Measurements from ENCODE around the gene ACP1. TPM values are rescaled to one million over a fixed set of nuclear protein-coding genes. Genes with fewer than 3 reads are reported as not detected.
A peak's percentile ranks its signal among the peaks of the same experiment; 100 is the strongest.

Gene ACP1
- total and polyA plus RNA-seq, 4 experiments from 2014 or later = 90.1 to 215 (median 119) TPM

DNA sequence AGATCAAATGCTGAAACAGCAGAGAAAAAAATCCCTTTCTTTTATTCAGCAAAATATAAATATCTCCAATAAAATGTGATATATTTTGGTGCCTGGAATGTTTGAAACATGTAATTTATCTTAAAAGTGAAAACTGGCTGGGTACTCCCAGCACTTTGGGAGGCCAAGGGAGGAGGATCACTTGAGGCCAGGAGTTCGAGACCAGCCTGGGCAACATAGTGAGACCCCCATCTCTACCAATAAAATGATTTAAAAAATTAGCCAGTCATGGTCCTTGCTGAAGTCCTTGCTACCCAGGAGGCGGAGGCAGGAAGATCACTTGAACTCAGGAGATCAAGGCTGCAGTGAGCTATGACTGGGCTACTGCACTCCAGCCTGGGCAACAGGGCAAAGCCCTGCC, 9.6 kb upstream of the ACP1 start:
- no peaks in the 10 kb centered on the region for H3K27me3 ChIP-seq (ENCODE audit: insufficient read depth, low read length)
- peaks cover 0 to under 1% (median 0%) of the 10 kb centered on the region in 4 donors for H3K4me1 Mint-ChIP-seq
- H3K27ac ChIP-seq (ENCODE audit: low read depth, low read length) = no peak overlapping the region
- DNase-seq = no peak
- H3K9me3 ChIP-seq (ENCODE audit: control insufficient read depth in 1 of 2, low read length in 2 of 2) = no peaks in the 10 kb centered on the region
- H3K27me3 Mint-ChIP-seq = no peaks in the 10 kb centered on the region
- H3K36me3 ChIP-seq (ENCODE audit: insufficient read depth, low read length) = no peaks in the 10 kb centered on the region
- no peak overlapping the region for H3K27ac Mint-ChIP-seq
- no peak overlapping the region for H3K4me3 ChIP-seq (ENCODE audit: low read length in 2 of 2)
- intact Hi-C loops (cut with micrococcal nuclease) = no loop called here
- peaks cover 0 to 18% (median 8%) of the 10 kb centered on the region in 8 donors for H3K9me3 Mint-ChIP-seq
- ChIA-PET POLR2A (ENCODE audit: partially characterized antibody) (no interaction called here), CTCF (ENCODE audit: partially characterized antibody) (interaction anchor here (1.4 kb wide), 1 partner anchor 10 kb away, joined by 3 read pairs; no protein-coding TSS in a partner anchor)
- H3K36me3 Mint-ChIP-seq = peaks cover 21 to 25% of the 10 kb centered on the region in 2 donors
- no peaks in the 10 kb centered on the region for H3K4me1 ChIP-seq (ENCODE audit: insufficient read depth, low read length)
- H3K4me3 Mint-ChIP-seq = no peak overlapping the region

DNA sequence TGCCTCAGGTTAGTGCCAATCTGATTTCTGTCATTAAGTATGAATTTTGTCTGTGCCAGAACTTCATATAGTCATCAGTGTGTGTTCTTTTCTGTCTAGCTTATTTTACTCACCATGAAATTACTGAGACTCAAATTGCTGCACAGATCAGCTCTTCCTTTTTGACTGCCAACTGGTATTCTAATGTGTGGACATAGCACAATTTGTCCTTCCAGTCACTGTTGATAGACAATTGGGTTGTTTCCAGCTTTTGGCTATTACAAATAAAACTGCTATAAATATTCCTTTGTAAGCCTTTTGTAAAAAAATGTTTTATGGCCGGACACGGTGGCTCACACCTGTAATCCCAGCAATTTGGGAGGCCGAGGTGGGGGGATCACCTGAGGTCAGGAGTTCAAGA, 8.7 kb upstream of the ACP1 start:
- Histone ChIP-seq H3K9me3 (ENCODE audit: control insufficient read depth in 1 of 2, low read length in 2 of 2) (no peaks in the 10 kb centered on the region), H3K36me3 (ENCODE audit: insufficient read depth, low read length) (no peaks in the 10 kb centered on the region), H3K4me1 (ENCODE audit: insufficient read depth, low read length) (no peaks in the 10 kb centered on the region), H3K27ac (ENCODE audit: low read depth, low read length) (no peak overlapping the region), H3K27me3 (ENCODE audit: insufficient read depth, low read length) (no peaks in the 10 kb centered on the region), H3K4me3 (ENCODE audit: low read length in 2 of 2) (no peak overlapping the region)
- POLR2A ChIA-PET (ENCODE audit: partially characterized antibody) = no interaction called here
- Mint-ChIP-seq H3K36me3 (peaks cover 23 to 24% of the 10 kb centered on the region in 2 donors), H3K27ac (no peak overlapping the region), H3K4me1 (peaks cover 0 to 7% (median 0%) of the 10 kb centered on the region in 4 donors), H3K27me3 (no peaks in the 10 kb centered on the region), H3K4me3 (no peak overlapping the region), H3K9me3 (peaks cover 0 to 18% (median 8%) of the 10 kb centered on the region in 8 donors)
- CTCF ChIA-PET (ENCODE audit: partially characterized antibody) = interaction anchor here (0.7 to 1.0 kb wide), 2 partner anchors 9 to 10 kb away, joined by 3 to 4 read pairs; no protein-coding TSS in a partner anchor
- intact Hi-C loops (cut with micrococcal nuclease) = no loop called here
- no peak for DNase-seq

DNA sequence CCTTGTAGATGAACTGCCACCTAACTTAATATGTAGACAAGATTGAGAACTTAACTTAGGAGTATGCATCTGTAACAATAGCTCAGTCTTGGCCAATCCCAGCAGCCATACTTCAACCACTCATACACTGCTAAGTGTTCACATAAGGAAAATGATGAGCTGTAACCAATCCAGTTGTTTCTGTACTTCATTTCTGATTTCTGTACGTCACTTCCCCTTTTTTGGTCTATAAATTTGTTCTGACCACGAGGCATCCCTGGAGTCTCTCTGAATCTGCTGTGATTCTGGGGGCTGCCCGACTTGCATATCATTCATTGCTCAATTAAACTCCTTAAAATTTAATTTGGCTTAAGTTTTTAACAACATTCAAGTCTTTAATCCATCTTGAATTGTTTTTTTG, 7.3 kb upstream of the ACP1 start:
- Mint-ChIP-seq H3K27ac (no peak overlapping the region), H3K27me3 (no peaks in the 10 kb centered on the region), H3K4me3 (no peak overlapping the region), H3K4me1 (peaks cover 0 to 12% (median 3%) of the 10 kb centered on the region in 4 donors), H3K9me3 (peaks cover 0 to 18% (median 8%) of the 10 kb centered on the region in 8 donors), H3K36me3 (peaks cover 14 to 18% of the 10 kb centered on the region in 2 donors)
- intact Hi-C loops (cut with micrococcal nuclease) = no loop called here
- ChIA-PET CTCF (ENCODE audit: partially characterized antibody) (interaction anchor here (1.6 to 1.9 kb wide), 2 partner anchors 10 to 379 kb away, joined by 6 to 7 read pairs; no protein-coding TSS in a partner anchor), POLR2A (ENCODE audit: partially characterized antibody) (no interaction called here)
- no peak for DNase-seq
- no peaks in the 10 kb centered on the region for H3K27me3 ChIP-seq (ENCODE audit: insufficient read depth, low read length)
- H3K9me3 ChIP-seq (ENCODE audit: control insufficient read depth in 1 of 2, low read length in 2 of 2) = no peaks in the 10 kb centered on the region
- no peaks in the 10 kb centered on the region for H3K36me3 ChIP-seq (ENCODE audit: insufficient read depth, low read length)
- H3K27ac ChIP-seq (ENCODE audit: low read depth, low read length) = no peak overlapping the region
- no peak overlapping the region for H3K4me3 ChIP-seq (ENCODE audit: low read length in 2 of 2)
- no peaks in the 10 kb centered on the region for H3K4me1 ChIP-seq (ENCODE audit: insufficient read depth, low read length)

DNA sequence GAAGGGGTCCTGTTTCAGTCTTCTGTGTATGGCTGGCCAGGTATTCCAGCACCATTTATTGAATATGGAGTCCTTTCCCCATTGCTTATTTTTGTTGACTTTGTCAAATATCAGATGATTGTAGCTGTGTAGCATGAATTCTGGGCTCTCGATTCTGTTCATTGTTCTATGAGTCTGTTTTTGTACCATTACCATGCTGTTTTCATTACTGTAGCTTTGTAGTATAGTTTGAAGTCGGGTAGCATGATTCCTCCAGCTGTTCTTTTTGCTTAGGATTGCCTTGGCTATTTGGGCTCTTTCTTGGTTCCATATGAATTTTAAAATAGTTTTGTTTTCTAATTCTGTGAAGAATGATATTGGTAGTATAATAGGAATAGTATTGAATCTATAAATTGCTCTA, 6.9 kb upstream of the ACP1 start:
- H3K4me1 Mint-ChIP-seq = peaks cover 0 to 16% (median 6%) of the 10 kb centered on the region in 4 donors
- CTCF ChIA-PET (ENCODE audit: partially characterized antibody) = interaction anchor here (1.6 to 1.9 kb wide), 2 partner anchors 10 to 379 kb away, joined by 6 to 7 read pairs; no protein-coding TSS in a partner anchor
- intact Hi-C loops (cut with micrococcal nuclease) = no loop called here
- Histone ChIP-seq H3K27me3 (ENCODE audit: insufficient read depth, low read length) (no peaks in the 10 kb centered on the region), H3K4me3 (ENCODE audit: low read length in 2 of 2) (no peak overlapping the region), H3K36me3 (ENCODE audit: insufficient read depth, low read length) (no peaks in the 10 kb centered on the region), H3K4me1 (ENCODE audit: insufficient read depth, low read length) (peaks cover 3% of the 10 kb centered on the region), H3K27ac (ENCODE audit: low read depth, low read length) (no peak overlapping the region), H3K9me3 (ENCODE audit: control insufficient read depth in 1 of 2, low read length in 2 of 2) (no peaks in the 10 kb centered on the region)
- peak overlapping the region in 1 of 7 donors; percentile 48 for H3K27ac Mint-ChIP-seq
- H3K4me3 Mint-ChIP-seq = no peak overlapping the region
- H3K27me3 Mint-ChIP-seq = no peaks in the 10 kb centered on the region
- H3K9me3 Mint-ChIP-seq = peaks cover 0 to 18% (median 8%) of the 10 kb centered on the region in 8 donors
- H3K36me3 Mint-ChIP-seq = peaks cover 14 to 15% of the 10 kb centered on the region in 2 donors
- POLR2A ChIA-PET (ENCODE audit: partially characterized antibody) = no interaction called here
- DNase-seq = no peak

DNA sequence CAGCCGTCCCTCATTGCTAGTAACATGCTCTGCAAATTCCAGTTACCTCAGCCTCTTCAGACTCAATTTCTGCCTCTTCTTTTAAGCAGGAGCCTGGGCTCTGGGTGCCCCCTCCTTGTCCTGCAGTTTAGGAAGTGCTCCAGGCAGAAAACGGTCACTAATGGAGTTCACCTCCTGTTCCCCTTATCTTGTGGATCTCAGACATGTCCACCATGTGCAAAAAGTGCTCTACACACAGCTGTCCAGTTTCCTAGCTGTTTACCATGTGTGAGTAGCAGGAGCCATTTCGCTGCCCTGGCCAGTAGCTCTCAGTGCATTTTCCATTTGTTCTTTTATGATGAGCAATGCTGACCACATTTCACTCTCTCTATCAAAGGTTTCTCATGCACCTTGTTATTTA, 5.8 kb upstream of the ACP1 start:
- peak overlapping the region in 1 of 7 donors; percentile 35 for H3K27ac Mint-ChIP-seq
- POLR2A ChIA-PET (ENCODE audit: partially characterized antibody) = no interaction called here
- H3K4me1 Mint-ChIP-seq = peaks cover 0 to 24% (median 7%) of the 10 kb centered on the region in 4 donors
- H3K4me1 ChIP-seq (ENCODE audit: insufficient read depth, low read length) = peaks cover 12% of the 10 kb centered on the region
- no peaks in the 10 kb centered on the region for H3K27me3 Mint-ChIP-seq
- no peaks in the 10 kb centered on the region for H3K9me3 ChIP-seq (ENCODE audit: control insufficient read depth in 1 of 2, low read length in 2 of 2)
- CTCF ChIA-PET (ENCODE audit: partially characterized antibody) = interaction anchor here (0.9 kb wide), 1 partner anchor 12 kb away, joined by 3 read pairs; no protein-coding TSS in a partner anchor
- peaks cover 14 to 15% of the 10 kb centered on the region in 2 donors for H3K36me3 Mint-ChIP-seq
- no peaks in the 10 kb centered on the region for H3K36me3 ChIP-seq (ENCODE audit: insufficient read depth, low read length)
- no peaks in the 10 kb centered on the region for H3K27me3 ChIP-seq (ENCODE audit: insufficient read depth, low read length)
- no peak overlapping the region for H3K4me3 Mint-ChIP-seq
- H3K27ac ChIP-seq (ENCODE audit: low read depth, low read length) = no peak overlapping the region
- no peak overlapping the region for H3K4me3 ChIP-seq (ENCODE audit: low read length in 2 of 2)
- no peak for DNase-seq
- intact Hi-C loops (cut with micrococcal nuclease) = no loop called here
- H3K9me3 Mint-ChIP-seq = peaks cover 0 to 18% (median 8%) of the 10 kb centered on the region in 8 donors

DNA sequence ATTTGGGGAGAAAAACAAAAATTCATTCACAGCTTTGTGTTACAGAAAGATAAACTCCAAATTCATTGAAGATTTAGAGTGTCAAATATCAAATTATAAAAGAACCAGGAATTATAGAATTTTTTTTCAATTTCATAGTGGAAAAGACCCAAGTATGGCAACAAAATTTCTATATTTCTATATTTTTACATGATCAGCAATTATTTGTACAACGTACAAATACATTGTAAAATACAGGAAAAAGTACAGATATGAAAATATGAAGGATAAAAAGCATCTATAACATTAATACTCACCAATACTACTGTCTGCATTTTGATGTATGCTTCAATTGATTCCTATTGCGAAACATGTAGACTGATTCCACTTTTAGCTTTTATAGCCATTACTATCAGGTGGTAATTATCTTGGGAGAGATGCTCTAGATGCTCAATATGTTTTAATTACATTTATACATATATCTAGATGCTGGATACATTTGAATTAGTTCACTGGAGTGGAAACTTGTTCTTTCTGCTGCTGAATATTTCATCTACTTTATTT, 4.9 kb upstream of the ACP1 start:
- Mint-ChIP-seq H3K4me3 (no peak overlapping the region), H3K4me1 (peaks cover 0 to 24% (median 9%) of the 10 kb centered on the region in 4 donors), H3K27ac (no peak overlapping the region), H3K27me3 (no peaks in the 10 kb centered on the region), H3K36me3 (peaks cover 14 to 19% of the 10 kb centered on the region in 2 donors), H3K9me3 (peaks cover 0 to 18% (median 8%) of the 10 kb centered on the region in 8 donors)
- ChIA-PET CTCF (ENCODE audit: partially characterized antibody) (no interaction called here), POLR2A (ENCODE audit: partially characterized antibody) (no interaction called here)
- Histone ChIP-seq H3K36me3 (ENCODE audit: insufficient read depth, low read length) (no peaks in the 10 kb centered on the region), H3K9me3 (ENCODE audit: control insufficient read depth in 1 of 2, low read length in 2 of 2) (no peaks in the 10 kb centered on the region), H3K27ac (ENCODE audit: low read depth, low read length) (no peak overlapping the region), H3K27me3 (ENCODE audit: insufficient read depth, low read length) (no peaks in the 10 kb centered on the region), H3K4me1 (ENCODE audit: insufficient read depth, low read length) (peaks cover 12% of the 10 kb centered on the region), H3K4me3 (ENCODE audit: low read length in 2 of 2) (no peak overlapping the region)
- intact Hi-C loops (cut with micrococcal nuclease) = no loop called here
- no peak for DNase-seq

DNA sequence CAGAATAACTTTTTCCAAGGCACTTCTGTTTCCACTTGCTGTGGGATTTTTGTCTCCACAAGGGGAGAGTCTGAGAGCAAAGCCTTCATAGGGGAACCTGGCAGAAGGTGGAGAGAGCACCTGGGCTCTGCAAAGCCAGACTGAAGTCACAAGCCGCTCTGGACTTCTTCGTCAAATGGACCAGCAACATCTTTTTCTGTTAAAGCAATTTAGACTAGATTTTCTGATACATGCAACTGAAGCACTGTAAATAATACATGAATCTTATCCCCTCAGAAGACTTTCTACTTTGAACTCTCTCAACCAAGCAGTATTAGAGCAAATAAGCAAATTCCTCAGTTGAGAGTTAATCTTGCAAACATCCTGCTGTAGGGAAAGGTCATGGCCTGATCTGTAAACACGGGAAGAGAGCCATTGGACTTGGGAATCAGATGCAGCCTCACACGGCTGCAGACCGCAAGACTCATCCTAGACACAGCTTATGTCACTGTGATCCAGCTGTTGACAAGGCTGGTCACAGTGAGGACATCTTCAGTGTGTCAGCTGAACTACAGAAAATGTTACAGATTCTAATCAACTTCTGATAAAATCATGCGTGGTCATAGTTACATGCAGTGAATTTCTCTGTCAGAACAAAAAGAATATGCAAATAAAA, 4.1 kb upstream of the ACP1 start:
- no peaks in the 10 kb centered on the region for H3K36me3 ChIP-seq (ENCODE audit: insufficient read depth, low read length)
- Mint-ChIP-seq H3K4me3 (no peak overlapping the region), H3K4me1 (peaks cover 2 to 30% (median 14%) of the 10 kb centered on the region in 4 donors), H3K9me3 (peaks cover 0 to 18% (median 8%) of the 10 kb centered on the region in 8 donors), H3K27me3 (no peaks in the 10 kb centered on the region), H3K27ac (peak overlapping the region in 3 of 7 donors; percentile 13 to 51 (median 15)), H3K36me3 (peaks cover 14 to 23% of the 10 kb centered on the region in 2 donors)
- no peak overlapping the region for H3K27ac ChIP-seq (ENCODE audit: low read depth, low read length)
- no peak overlapping the region for H3K4me3 ChIP-seq (ENCODE audit: low read length in 2 of 2)
- no peaks in the 10 kb centered on the region for H3K27me3 ChIP-seq (ENCODE audit: insufficient read depth, low read length)
- CTCF ChIA-PET (ENCODE audit: partially characterized antibody) = interaction anchor here (1.3 kb wide), 1 partner anchor 375 kb away, joined by 3 read pairs; no protein-coding TSS in a partner anchor
- POLR2A ChIA-PET (ENCODE audit: partially characterized antibody) = no interaction called here
- no peaks in the 10 kb centered on the region for H3K9me3 ChIP-seq (ENCODE audit: control insufficient read depth in 1 of 2, low read length in 2 of 2)
- no peak for DNase-seq
- intact Hi-C loops (cut with micrococcal nuclease) = no loop called here
- H3K4me1 ChIP-seq (ENCODE audit: insufficient read depth, low read length) = peaks cover 17% of the 10 kb centered on the region
